Hepatocyte (in vitro differentiated cells): Measurements from ENCODE around the gene FREM1. TPM values are rescaled to one million over a fixed set of nuclear protein-coding genes. Genes with fewer than 3 reads are reported as not detected.

Experiments used
- DNase-seq: peaks from one replicate; pipeline ENCODE4 v3.0.0-alpha.2; 2016; ENCODE audit warnings: low spot score
- H2AFZ ChIP-seq: fragments of 200-600 bp; sonication (generic); 2 replicates; pipeline ENCODE4 v1.6.0; 2016; ENCODE audit warnings: antibody characterized with exemption, mild to moderate bottlenecking
- H3K27ac ChIP-seq: fragments of 200-600 bp; sonication (generic); 2 replicates; pipeline ENCODE4 v1.5.1; 2016; ENCODE audit warnings: mild to moderate bottlenecking
- H3K27me3 ChIP-seq: fragments of 200-600 bp; sonication (generic); 2 replicates; pipeline ENCODE4 v1.6.1; 2016
- H3K36me3 ChIP-seq: fragments of 200-600 bp; sonication (generic); replicated peaks from 2 replicates; pipeline ENCODE4 v1.5.1; 2016; ENCODE audit warnings: low read depth; ENCODE audit not compliant: insufficient read depth
- H3K4me1 ChIP-seq: fragments of 200-600 bp; sonication (generic); 2 replicates; pipeline ENCODE4 v1.5.1; 2016; ENCODE audit warnings: mild to moderate bottlenecking, moderate library complexity; ENCODE audit not compliant: insufficient read depth
- H3K4me2 ChIP-seq: fragments of 200-600 bp; sonication (generic); 2 replicates; pipeline ENCODE4 v1.6.0; 2016
- H3K4me3 ChIP-seq: fragments of 200-600 bp; sonication (generic); 2 replicates; pipeline ENCODE4 v1.5.1; 2016; ENCODE audit warnings: mild to moderate bottlenecking
- H3K79me2 ChIP-seq: fragments of 200-600 bp; sonication (generic); 2 replicates; pipeline ENCODE4 v1.6.0; 2017; ENCODE audit warnings: mild to moderate bottlenecking
- H3K9me2 ChIP-seq: fragments of 200-600 bp; sonication (generic); replicated peaks from 2 replicates; pipeline ENCODE4 v1.6.0; 2017; ENCODE audit warnings: mild to moderate bottlenecking; ENCODE audit not compliant: insufficient read depth
- H3K9me3 ChIP-seq: fragments of 200-600 bp; sonication (generic); 2 replicates; pipeline ENCODE4 v1.5.1; 2016; ENCODE audit warnings: low read depth, mild to moderate bottlenecking
- H4K20me1 ChIP-seq: fragments of 200-600 bp; sonication (generic); 2 replicates; pipeline ENCODE4 v1.6.0; 2016; ENCODE audit warnings: mild to moderate bottlenecking; ENCODE audit not compliant: insufficient read depth, poor library complexity, severe bottlenecking
- CTCF ChIP-seq: fragments of 200-600 bp; sonication (generic); IDR thresholded peaks from 2 replicates; pipeline ENCODE4 v1.5.1; 2016; ENCODE audit warnings: antibody characterized with exemption, mild to moderate bottlenecking; ENCODE audit not compliant: poor library complexity
- EZH2 ChIP-seq: fragments of 200-600 bp; sonication (generic); IDR thresholded peaks from 2 replicates; pipeline ENCODE4 v1.6.1; 2016; ENCODE audit warnings: antibody characterized with exemption, mild to moderate bottlenecking, borderline replicate concordance
- EZH2phosphoT487 ChIP-seq: fragments of 200-600 bp; sonication (generic); IDR thresholded peaks from one replicate; pipeline ENCODE4 v1.6.1; 2018; ENCODE audit warnings: antibody characterized with exemption, mild to moderate bottlenecking, low read depth, moderate library complexity; ENCODE audit not compliant: unreplicated experiment, severe bottlenecking
- WGBS: methylation state at CpG from one replicate; pipeline ENCODE4 v1.1.6; 2016; ENCODE audit warnings: low lambda C conversion rate; ENCODE audit errors: missing lambda C conversion rate; 5-methylcytosine and 5-hydroxymethylcytosine counted together
- polyA plus RNA-seq: library from polyadenylated mRNA; unstranded; fragments of >200 nt; fragmentation: Nextera tagmentation; extraction: Ambion mirVana; gene quantifications from 2 replicates; pipeline ENCODE4 v1.2.1, GENCODE V29; 2016
- total RNA-seq: library from RNA; depleted of rRNA; stranded (reverse); fragments of >200 nt; gene quantifications from 2 replicates; pipeline ENCODE4 v1.2.3, GENCODE V29; 2014

FREM1 gene
- total and polyA plus RNA-seq, 2 experiments from 2014 or later = 9.7 to 36.1 TPM

GRCh38 chr9:14806941-14807520 is 103.2 kb downstream of the FREM1 start:
- Histone ChIP-seq H3K4me3 (no peak overlapping the region), H3K9me3 (no peaks in the 10 kb centered on the region), H3K27me3 (no peaks in the 10 kb centered on the region), H3K79me2 (no peaks in the 10 kb centered on the region), H4K20me1 (no peaks in the 10 kb centered on the region), H3K4me2 (no peak overlapping the region), H3K4me1 (no peaks in the 10 kb centered on the region), H3K9me2 (no peaks in the 10 kb centered on the region), H3K27ac (no peak overlapping the region), H2AFZ (no peak overlapping the region), H3K36me3 (no peaks in the 10 kb centered on the region)
- no peak for TF ChIP-seq EZH2phosphoT487
- TF ChIP-seq CTCF = no peak
- TF ChIP-seq EZH2 = no peak
- 83% methylated on average over 6 of the region's 6 CpGs for WGBS
- no peak for DNase-seq

DNA sequence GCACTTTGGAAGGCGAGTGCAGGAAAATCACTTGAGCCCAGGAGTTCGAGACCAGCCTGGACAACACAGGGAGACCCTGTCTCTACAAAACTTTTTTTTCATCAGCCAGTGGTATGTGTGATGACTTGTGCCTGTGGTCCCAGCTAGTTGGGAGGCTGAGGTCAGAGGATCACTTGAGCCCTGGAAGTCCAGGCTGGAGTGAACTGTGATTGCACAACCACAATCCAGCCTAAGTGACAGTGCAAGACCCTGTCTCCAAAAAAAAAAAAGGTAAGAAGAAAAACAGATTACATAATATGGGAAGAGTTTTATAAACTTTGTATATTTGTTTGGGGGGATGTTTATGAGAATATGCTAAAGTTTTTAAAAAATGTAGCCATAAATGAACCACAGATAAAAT is 111.2 kb downstream of the FREM1 start:
- TF ChIP-seq EZH2 (no peak), EZH2phosphoT487 (no peak), CTCF (no peak)
- H3K4me2 ChIP-seq = no peak overlapping the region
- DNase-seq = no peak
- no peak overlapping the region for H3K27ac ChIP-seq
- no peaks in the 10 kb centered on the region for H3K9me3 ChIP-seq
- H3K36me3 ChIP-seq = no peaks in the 10 kb centered on the region
- WGBS = 100% methylated on average over 2 of the region's 2 CpGs
- no peaks in the 10 kb centered on the region for H4K20me1 ChIP-seq
- no peaks in the 10 kb centered on the region for H3K27me3 ChIP-seq
- H3K9me2 ChIP-seq = no peaks in the 10 kb centered on the region
- H3K4me1 ChIP-seq = no peaks in the 10 kb centered on the region
- H2AFZ ChIP-seq = no peak overlapping the region
- no peaks in the 10 kb centered on the region for H3K79me2 ChIP-seq
- no peak overlapping the region for H3K4me3 ChIP-seq

- 64% methylated on average over 1 of the region's 1 CpG for WGBS
- H3K4me3 ChIP-seq = no peak overlapping the region
- H3K9me3 ChIP-seq = no peaks in the 10 kb centered on the region
Observed at GRCh38 chr9:14797435-14797834, 112.8 kb downstream of the FREM1 start.

More at GRCh38 chr9:14797435-14797834, 112.8 kb downstream of the FREM1 start:
- H4K20me1 ChIP-seq = no peaks in the 10 kb centered on the region
- no peak for DNase-seq
- no peaks in the 10 kb centered on the region for H3K27me3 ChIP-seq
- TF ChIP-seq EZH2 (no peak), EZH2phosphoT487 (no peak), CTCF (no peak)
- no peaks in the 10 kb centered on the region for H3K4me1 ChIP-seq
- no peaks in the 10 kb centered on the region for H3K36me3 ChIP-seq
- H3K79me2 ChIP-seq = no peaks in the 10 kb centered on the region
- H3K4me2 ChIP-seq = no peak overlapping the region
- H2AFZ ChIP-seq = no peak overlapping the region
- no peaks in the 10 kb centered on the region for H3K9me2 ChIP-seq
- no peak overlapping the region for H3K27ac ChIP-seq
